GM21367 (cell line): ENCODE data around the gene ADAMTS8.

Source experiments
- ATAC-seq: cut with Tn5 transposase; IDR thresholded peaks from one replicate; pipeline ENCODE4 v1.9.1; 2021; ENCODE audit not compliant: unreplicated experiment

ADAMTS8 gene, protein sequence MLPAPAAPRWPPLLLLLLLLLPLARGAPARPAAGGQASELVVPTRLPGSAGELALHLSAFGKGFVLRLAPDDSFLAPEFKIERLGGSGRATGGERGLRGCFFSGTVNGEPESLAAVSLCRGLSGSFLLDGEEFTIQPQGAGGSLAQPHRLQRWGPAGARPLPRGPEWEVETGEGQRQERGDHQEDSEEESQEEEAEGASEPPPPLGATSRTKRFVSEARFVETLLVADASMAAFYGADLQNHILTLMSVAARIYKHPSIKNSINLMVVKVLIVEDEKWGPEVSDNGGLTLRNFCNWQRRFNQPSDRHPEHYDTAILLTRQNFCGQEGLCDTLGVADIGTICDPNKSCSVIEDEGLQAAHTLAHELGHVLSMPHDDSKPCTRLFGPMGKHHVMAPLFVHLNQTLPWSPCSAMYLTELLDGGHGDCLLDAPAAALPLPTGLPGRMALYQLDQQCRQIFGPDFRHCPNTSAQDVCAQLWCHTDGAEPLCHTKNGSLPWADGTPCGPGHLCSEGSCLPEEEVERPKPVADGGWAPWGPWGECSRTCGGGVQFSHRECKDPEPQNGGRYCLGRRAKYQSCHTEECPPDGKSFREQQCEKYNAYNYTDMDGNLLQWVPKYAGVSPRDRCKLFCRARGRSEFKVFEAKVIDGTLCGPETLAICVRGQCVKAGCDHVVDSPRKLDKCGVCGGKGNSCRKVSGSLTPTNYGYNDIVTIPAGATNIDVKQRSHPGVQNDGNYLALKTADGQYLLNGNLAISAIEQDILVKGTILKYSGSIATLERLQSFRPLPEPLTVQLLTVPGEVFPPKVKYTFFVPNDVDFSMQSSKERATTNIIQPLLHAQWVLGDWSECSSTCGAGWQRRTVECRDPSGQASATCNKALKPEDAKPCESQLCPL

DNA sequence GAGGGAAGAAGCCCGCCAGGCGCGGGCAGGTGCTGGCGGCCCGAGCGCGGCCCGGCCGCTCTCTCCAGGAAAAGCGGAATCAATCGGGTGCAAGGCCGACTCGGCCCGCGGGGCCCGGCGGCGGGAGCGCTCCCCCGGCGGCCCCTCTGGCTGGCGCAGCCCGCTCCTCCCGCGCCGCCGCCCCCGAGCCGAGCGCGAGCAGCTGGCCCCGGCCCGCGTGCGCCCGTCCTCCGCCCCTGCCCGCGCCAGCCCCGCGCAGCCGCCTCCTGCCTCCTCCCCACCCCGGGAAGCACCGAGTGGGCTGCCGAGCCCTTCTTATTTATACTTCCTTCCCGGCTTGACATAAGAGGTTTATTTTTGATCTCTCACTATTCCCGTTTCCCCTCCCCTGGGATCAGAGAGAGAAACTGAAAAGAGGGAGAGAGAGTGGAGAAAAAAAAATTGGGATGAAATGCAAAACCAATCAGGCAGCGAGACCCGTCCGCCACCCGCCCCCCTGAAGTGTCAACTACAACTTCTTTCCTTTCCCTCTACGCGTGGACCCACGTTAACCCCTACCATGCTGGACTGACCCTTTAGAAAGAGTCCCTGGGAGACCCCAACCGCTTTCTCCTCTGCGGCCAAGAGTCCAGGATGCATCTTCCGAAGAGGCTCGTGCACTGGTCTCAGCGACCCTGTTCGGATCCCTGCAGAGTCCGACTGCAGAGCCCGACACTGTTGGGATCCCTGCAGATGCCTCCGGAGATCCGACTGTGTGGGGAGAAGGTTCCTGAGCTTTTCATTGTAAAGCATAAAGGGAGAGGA, at the start of gene ADAMTS8:
ADAMTS8 (minus strand) TSS at position 294 of the 804 bp plus-strand sequence. CDS start 323 bp downstream, outside the sequence.
- ATAC-seq = no peak

DNA sequence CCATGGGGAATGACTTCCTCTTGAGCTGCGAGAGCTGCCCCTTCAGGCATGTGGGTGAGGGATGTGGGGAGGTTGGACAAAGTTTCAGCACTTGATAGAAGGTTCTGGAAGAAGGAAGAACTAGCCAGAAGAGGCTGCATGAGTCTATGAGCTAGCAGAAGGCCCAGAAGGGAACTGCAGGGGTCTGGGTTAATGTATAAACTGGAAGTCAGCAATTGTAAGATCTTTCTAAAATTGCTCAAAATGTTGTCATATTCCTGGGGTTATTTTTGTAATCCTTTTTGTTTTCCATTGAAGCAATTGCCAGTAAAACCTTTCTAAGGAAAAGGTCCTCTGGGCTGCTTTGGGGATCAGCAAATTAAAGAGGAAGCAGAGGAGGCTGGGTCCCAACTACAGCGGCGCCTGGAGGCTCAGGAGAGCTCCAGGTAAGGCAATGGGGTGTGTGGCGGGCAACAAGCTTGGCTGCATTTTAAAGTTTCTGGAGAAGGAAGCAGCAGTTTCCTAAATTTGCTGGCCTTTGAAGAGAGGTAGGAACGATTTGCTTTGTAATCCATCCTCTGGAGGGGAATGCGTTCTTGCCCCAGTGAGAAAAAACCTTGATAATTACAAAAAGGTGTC, 49.3 kb upstream of the ADAMTS8 start:
- ATAC-seq = no peak

DNA sequence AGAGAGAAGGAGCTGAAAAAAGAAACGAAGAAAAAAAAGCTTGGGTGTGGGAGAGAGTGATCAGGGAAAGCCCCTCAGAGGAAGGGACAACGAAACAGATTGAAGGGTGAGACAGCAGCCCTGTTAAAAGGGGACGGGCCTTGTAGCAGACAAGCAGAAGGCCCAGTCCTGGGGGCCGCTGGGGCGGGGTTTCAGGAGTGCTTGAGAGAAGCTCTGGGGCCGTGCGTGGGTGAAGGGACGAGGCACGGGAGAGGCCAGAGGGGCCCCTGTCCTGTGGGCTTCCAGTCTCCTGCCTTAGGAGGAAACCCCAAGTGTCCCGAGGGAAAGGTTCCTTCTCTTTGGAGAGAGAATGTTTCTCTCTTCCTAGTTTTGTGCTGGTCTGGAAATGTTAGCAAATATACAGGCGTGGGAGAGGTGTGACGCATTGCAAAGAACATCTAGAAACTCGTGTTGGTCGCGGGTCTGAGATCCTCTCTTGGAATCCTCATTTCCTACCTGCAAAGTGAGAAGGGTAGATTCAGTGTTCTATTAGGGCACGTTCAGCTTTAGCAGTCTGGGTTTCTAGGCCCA, 48.6 kb upstream of the ADAMTS8 start:
- ATAC-seq = no peak

DNA sequence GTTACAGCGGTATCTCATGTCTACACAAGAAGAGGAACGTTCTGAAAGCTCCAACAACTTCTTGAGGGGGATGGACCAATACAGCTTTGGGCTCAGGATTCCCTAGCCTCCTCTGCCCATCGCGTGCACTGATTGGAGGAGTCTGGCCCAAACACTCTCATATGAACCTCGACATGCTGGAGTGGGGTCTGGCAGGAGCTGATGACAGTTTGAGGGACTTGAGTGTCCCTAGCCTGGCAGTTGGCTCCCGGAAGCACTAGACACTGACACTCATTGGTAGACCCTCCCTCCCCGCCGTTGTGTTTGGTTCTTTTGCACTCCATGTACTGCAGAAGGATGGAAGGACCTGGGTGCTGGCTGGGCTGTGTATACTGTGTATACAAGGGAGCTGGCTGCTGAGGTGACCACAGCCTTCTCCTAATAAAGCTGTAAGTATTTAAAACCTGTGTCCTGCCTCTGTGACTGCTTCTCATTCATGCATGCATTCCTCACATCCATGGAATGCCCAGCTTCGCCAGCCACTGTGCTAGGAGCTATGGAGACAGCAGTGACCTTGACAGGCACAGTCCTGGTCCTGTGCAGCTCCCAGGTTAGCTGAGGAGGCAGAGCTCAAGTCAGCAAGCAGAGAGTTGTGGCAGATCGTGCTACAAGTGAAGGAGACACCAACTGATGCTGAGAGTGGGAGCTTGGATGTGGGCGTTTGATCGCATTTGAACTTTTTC, 48.0 kb upstream of the ADAMTS8 start:
- no peak for ATAC-seq

DNA sequence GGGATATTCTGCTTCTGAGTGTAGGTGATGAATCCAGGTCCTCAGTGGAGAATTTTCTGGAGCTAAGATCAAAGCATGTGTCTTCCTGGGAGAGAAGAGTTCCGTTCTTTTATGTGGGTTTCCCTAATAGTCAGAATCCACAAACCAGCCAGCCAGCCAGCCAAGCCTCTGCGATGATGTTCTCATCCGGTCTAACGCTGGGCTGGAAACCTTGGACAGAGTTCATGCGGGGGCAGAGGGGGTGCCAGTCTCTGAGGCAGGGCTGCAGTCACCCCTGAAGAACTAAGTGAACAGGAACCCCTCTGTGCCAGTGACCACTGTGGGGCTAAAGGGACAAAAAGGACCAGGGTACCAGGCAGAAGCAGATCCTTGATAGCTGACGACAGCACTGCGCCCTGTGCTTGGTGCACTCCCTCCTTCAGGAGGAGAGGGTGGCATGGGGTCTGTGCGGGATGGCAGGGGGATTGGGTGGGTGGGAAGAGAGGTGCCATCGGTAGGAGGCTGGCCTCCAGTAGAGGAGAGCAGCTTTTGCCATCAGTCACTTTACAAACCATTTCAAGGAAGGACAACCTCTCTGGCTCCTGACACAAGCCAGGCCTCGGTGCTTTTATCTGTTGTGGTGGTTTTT, 47.1 kb upstream of the ADAMTS8 start:
- ATAC-seq = no peak

DNA sequence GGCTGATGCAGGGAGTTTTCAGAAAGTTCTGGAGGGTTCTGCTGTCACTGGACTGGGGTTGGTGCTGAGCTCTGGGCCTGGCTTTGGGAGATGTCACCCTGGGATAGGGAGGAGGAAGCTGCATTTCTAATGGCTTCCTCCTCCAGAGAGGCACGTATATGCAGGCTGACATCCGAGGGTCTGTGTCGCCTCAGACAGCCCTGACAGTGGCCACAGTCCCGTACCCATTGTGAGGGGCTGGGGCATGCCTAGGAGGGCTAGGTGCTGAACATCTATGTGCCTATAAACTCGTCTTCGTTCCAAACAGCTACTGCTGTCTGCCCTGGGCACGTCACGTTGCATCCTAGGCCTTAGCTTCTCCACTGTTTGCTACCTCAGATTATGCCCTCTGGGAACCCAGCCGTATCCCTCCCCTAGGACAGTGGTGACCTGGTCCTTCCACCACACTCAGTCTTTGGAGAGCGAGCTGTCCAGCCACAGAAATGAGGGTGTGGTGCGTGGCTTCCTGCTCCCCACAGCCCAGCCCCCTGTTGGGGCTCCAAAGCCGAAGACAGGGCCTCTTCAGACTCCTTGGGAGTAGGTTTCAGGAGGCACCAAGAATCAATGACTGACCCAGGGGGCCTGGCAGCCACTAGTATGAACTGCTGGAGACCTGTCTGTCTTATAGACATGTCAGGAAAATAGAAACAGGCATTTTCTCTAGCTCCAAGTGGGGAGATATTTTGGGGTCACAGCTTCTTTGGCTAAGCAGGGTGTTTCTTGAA, 46.4 kb upstream of the ADAMTS8 start:
- no peak for ATAC-seq

DNA sequence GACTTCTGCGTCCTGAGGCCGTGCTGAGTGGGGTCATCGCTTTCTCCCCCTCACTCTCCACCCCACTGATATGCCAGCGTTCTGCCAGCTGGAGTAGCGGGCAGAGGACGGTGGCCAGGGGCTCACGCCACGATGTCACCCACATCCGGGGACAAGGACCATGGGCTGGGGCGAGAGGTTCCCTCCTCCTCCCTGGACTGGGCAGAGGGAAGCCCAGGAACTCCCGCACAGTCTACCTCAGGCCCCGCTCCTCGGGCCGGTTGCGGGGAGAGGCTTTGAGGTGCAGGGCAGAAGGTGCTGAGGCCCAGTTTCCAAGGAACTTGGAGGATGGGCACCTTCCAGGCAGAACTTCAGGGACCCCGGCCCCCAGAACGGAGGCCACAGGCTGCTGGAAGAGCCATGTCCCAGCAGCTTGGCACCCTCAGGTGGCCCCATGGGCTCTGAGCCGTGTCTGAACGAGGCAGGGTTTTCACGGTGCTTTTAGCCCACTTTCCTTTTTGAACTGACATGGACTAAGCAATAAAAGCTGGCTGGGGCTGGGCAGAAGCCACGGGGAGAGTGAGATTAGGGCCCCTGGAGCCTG, 45.5 kb upstream of the ADAMTS8 start:
- ATAC-seq = no peak

DNA sequence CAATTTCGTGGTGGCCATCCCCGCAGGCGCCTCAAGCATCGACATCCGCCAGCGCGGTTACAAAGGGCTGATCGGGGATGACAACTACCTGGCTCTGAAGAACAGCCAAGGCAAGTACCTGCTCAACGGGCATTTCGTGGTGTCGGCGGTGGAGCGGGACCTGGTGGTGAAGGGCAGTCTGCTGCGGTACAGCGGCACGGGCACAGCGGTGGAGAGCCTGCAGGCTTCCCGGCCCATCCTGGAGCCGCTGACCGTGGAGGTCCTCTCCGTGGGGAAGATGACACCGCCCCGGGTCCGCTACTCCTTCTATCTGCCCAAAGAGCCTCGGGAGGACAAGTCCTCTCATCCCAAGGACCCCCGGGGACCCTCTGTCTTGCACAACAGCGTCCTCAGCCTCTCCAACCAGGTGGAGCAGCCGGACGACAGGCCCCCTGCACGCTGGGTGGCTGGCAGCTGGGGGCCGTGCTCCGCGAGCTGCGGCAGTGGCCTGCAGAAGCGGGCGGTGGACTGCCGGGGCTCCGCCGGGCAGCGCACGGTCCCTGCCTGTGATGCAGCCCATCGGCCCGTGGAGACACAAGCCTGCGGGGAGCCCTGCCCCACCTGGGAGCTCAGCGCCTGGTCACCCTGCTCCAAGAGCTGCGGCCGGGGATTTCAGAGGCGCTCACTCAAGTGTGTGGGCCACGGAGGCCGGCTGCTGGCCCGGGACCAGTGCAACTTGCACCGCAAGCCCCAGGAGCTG, 44.8 kb upstream of the ADAMTS8 start:
- ATAC-seq = no peak

DNA sequence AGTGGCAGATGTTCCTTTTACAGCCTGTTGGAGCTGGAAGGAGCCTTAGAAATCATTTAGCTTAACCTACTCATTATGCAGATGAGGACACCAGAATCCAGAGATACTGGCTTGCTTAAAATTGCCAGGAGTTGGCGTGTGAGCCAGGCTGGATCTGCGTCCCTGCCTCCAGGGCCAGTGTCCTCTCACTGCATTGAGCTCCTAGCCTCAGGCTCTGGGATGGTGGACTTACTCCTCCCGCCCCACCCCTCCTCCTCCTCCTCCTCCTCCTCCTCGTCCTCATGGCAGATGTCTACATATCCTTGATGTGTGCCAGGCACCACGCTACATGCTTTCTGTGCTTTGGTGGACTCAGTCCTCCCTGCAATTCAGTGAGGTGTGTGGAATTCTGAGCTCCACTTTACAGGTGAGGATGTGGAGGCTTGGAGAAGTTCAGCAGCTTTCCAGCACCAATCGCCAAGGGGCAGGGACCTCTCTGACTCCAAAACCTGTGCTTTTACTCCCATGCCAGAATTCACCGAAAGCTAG, 44.1 kb upstream of the ADAMTS8 start:
- ATAC-seq = no peak

DNA sequence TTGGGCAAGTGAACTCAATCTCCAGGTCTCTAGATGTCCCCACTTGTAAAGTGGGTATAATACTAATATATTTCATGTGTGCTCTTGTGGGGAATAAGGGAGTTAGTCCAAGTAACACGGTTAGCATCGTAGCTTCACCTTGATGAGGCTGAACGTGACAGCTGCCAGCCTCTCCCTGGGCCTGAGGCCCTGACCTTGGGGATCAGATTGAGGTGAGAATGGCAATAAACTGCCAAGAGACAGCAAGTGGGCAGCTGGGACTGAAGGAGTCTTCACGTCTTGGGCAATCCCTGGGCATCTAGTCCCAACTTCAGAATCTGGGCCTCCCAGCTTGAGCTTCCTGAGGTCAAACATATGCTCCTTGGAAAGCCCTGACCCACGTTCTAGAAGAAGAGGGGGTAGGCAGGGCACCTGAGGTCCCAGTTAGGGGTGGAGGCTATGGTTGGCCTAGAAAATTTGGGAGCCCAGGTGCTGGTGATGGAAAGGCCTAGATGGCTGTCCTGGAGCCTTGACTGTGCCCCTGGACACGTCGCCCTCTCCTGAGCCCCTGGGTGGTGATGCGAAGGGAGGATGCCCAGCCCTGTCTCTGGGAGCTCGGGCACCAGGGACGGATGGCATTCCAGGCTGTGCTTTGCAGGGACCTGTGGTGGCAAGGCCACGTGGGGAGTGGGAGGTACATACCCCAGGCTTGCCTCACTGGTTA, 43.5 kb upstream of the ADAMTS8 start:
- no peak for ATAC-seq

DNA sequence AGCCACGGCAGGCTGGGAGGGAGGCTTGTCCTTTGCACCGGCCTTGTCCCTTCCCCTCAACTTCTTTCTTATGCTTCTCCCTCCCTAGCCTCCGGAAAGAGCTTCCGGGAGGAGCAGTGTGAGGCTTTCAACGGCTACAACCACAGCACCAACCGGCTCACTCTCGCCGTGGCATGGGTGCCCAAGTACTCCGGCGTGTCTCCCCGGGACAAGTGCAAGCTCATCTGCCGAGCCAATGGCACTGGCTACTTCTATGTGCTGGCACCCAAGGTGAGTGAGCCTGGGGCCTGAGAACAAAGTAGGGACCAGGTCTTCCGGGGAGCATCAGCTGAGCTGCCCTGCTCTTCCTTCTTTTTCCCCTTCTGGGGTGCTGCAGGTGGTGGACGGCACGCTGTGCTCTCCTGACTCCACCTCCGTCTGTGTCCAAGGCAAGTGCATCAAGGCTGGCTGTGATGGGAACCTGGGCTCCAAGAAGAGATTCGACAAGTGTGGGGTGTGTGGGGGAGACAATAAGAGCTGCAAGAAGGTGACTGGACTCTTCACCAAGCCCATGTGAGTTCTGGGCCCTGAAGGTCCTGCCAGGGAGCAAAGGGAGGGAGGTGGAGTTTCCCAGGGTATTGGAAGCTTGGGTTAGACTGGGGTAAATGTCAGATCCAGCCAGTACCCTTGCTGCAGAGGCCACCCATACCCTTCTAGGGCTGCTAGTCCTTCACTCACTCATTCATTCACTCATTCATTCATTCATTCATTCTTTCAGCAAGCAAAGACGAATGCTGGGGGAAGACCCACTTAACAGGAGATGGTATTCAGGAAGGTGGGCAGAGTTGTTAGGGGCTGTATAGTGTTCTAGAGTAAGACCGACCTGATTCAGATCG, 42.7 kb upstream of the ADAMTS8 start:
- no peak for ATAC-seq

DNA sequence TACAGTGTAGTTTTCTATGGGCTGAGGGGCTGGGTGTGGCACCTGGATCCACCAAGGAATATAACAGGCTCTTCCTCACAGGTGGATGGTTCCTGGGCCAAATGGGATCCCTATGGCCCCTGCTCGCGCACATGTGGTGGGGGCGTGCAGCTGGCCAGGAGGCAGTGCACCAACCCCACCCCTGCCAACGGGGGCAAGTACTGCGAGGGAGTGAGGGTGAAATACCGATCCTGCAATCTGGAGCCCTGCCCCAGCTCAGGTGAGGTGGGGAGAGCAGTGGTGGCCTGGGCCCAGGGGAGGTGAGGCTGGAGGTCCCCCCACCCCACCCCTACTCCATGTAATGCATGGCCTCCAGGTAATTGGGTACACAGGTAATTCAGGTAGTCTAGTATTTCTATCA, 40.8 kb upstream of the ADAMTS8 start:
- ATAC-seq = no peak

DNA sequence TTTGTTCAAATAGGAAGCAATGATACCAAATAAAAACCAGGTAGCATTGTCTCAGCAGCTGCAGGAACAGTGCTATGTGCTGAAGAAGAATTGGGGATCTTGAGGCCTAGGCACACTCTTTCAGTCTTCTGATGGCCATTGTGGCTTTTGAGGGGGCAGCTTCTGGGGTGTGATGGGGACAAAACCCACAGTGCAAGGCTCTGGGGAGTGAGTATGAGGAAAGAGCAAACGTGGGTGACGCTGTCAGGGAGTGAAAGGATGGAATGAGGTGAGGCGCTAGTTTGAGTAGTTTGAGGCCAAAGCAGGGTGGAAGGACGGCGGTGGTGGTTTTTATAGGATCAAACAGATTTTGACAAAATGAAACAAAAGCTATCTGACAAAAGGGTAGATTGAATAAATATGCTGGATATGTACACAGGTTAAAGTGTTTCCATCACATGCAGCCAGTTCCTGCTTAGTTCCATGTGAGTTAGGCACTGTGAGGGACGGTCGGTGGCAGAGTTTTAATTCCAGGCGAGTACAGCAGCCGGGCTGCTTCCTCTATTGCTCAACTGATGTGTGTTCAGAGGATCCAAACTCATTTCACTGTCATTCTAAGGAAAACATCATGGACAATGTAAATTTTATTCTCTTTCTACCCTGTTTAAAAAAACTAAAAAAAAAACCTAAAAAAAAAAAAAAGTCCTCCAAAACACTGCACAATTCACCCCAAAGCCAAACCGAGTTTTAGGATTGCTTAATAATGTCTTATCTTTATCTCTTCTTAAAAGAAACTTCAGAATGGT, 38.9 kb upstream of the ADAMTS8 start:
- no peak for ATAC-seq

DNA sequence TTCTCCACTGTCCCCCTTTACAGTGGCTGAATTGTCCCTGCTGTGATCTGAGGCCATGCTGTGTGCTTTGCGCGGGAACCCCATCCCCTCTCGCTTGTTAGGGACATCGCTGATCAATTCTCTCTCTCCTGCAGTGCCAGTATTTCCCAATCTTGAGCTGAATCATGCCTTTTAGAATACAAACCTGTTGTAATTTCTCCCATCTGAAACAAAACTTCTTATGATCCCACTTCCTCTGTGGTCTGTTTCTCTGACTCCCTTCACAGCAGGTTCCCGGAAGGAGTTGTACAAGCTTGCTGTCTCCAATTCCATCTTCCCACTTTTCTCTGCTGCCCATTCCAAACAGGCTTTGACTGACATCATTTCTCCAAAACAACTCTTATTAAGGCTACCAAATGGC, 36.9 kb upstream of the ADAMTS8 start:
- no peak for ATAC-seq

DNA sequence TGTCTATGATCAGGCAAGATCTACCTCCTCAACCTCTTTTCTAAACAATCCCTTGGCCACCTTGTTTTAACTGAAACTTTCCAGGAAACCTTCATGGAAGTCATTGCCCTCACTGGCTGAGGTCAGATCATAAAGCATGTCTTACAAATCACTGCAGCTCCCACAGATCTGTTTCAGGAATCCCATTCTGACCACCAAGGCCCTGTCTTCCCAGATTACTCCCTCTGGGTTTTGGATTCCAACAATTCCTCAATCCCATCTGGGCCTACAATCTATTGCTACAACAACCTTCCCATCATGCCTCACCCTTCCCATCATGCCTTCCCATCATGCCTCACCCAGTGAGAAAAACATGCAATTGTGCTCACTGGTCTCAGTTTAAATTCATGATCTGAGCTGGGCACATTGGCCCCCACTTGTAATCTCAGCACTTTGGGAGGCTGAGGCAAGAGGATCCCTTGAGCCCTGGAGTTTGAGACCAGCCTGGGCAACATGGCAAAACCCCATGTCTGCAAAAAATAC, 35.9 kb upstream of the ADAMTS8 start:
- ATAC-seq = no peak
